HG03565 (cell line): ENCODE data around the gene PCDHA4.
"Not testable (repeated sequence)": the region's sequence is repeated elsewhere in the genome, so short reads cannot be mapped to it uniquely, and the experiment has no call there.

Source experiments
- ATAC-seq: cut with Tn5 transposase; IDR thresholded peaks from one replicate; pipeline ENCODE4 v1.9.1; 2021; ENCODE audit warnings: mild to moderate bottlenecking, moderate library complexity; ENCODE audit not compliant: unreplicated experiment

The PCDHA4 gene

GRCh38 chr5:140806834-140807775 lies at the start of gene PCDHA4:
TSS of gene PCDHA4 (plus strand) at chr5:140807068.
- no peak for ATAC-seq

- no peak for ATAC-seq
These were observed 42.5 kb upstream of the PCDHA4 start for GRCh38 chr5:140764177-140764973.

GRCh38 chr5:140767444-140767843 lies 39.4 kb upstream of the PCDHA4 start:
- ATAC-seq, result no peak

DNA sequence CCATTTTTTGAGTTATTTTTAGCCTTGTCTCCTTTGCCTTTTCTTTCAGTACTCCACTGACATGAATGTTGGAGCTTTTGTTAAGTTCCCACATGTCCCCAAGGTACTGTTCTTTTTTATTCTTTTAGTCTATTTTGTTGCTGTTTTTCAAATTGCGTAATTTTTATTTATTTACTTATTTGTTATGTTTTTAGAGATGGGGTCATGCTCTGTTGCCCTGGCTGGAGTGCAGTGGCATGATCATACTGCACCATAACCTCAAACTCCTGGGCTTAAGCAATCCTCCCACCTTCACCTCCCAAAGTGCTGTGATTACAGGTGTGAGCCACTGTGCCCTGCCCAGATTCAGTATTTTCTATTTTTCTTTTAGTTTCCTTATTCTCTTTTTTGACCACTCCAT lies 26.4 kb upstream of the PCDHA4 start:
- ATAC-seq, result no peak

DNA sequence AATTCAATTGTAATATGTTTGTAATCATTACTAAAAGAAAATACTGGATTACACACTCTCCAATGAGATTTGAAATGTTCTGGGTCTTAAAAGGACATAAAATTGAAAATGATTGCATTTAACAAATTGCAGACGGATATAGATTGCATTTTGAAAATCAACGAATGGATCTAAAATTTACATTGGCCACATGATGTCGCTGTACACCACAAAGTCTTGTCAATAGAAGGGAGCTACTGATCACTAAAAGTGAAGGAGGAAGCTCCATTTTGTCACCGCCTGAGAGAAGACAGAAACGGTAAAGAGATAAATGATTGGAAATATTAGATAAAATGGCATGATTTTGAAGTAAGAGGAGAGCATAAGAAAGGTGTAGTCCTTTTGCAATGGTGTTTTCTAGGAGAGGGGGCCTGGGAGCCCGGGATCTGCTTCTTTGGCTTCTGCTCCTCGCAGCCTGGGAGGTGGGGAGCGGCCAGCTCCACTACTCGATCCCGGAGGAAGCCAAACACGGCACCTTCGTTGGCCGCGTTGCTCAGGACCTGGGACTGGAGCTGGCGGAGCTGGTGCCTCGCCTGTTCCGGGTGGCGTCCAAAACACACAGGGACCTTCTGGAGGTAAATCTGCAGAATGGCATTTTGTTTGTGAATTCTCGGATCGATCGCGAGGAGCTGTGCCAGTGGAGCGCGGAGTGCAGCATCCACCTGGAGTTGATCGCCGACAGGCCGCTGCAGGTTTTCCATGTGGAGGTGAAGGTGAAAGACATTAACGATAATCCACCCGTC lies 20.8 kb upstream of the PCDHA4 start, which contains the start of gene PCDHA1:
Gene PCDHA1, plus strand, starts transcription at position 236 of the 782 bp plus-strand sequence.
- ATAC-seq, result no peak

DNA sequence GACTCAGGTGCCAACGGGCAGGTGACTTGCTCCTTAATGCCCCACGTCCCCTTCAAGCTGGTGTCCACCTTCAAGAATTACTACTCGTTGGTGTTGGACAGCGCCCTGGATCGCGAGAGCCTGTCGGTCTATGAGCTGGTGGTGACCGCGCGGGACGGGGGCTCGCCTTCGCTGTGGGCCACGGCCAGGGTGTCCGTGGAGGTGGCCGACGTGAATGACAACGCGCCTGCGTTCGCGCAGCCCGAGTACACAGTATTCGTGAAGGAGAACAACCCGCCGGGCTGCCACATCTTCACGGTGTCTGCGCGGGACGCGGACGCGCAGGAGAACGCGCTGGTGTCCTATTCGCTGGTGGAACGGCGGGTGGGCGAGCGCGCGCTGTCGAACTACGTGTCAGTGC lies 19.4 kb upstream of the PCDHA4 start:
- not testable (repeated sequence) for ATAC-seq

DNA sequence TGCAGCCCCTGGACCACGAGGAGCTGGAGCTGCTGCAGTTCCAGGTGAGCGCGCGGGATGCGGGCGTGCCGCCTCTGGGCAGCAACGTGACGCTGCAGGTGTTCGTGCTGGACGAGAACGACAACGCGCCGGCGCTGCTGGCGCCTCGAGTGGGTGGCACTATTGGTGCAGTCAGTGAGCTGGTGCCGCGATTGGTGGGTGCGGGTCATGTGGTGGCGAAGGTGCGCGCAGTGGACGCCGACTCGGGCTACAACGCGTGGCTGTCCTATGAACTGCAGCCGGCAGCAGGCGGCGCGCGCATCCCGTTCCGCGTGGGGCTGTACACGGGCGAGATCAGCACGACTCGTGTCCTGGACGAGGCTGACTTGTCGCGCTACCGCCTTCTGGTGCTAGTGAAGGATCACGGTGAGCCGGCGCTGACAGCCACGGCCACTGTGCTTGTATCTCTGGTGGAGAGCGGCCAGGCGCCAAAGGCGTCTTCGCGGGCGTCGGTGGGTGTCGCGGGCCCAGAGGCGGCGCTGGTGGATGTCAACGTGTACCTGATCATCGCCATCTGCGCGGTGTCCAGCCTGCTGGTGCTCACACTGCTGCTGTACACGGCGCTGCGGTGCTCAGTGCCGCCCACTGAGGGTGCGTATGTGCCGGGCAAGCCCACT lies 18.9 kb upstream of the PCDHA4 start:
- ATAC-seq, result not testable (repeated sequence)

DNA sequence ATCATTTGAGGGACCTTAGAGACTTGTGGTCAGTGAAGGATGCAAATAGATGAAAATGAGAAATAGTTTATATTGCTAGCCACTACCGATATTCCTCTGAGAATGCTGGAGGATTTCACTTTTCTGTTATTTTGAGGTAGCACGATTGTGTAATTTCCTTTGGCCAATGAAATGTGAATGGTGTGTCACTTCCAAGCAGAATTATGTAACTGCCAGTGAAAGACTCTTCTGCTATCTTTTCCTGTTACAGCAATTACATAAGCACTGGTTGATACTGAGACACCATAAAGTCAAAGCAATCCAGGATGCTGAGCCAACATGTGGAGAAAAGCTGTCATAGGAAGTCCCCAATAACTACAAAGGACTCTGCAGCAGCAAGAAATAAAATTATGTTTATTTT lies 15.8 kb upstream of the PCDHA4 start:
- no peak for ATAC-seq

- no peak for ATAC-seq
These were observed 12.1 kb upstream of the PCDHA4 start, which contains the start of gene PCDHA2 for GRCh38 chr5:140794595-140795258. TSS of gene PCDHA2 (plus strand) at chr5:140794852.

DNA sequence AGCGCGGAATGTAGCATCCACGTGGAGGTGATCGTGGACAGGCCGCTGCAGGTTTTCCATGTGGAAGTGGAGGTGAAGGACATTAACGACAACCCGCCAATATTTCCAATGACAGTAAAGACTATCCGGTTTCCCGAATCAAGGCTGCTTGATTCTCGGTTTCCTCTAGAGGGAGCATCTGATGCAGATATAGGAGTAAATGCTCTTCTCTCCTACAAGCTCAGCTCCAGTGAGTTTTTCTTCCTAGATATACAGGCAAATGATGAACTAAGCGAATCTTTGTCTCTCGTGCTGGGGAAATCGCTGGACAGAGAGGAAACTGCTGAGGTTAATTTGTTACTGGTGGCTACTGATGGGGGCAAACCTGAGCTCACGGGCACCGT lies 11.6 kb upstream of the PCDHA4 start:
- ATAC-seq, result no peak

GRCh38 chr5:140796072-140796717 lies 10.7 kb upstream of the PCDHA4 start:
- ATAC-seq, result not testable (repeated sequence)

GRCh38 chr5:140796718-140797095 lies 10.2 kb upstream of the PCDHA4 start:
- ATAC-seq, result no peak

DNA sequence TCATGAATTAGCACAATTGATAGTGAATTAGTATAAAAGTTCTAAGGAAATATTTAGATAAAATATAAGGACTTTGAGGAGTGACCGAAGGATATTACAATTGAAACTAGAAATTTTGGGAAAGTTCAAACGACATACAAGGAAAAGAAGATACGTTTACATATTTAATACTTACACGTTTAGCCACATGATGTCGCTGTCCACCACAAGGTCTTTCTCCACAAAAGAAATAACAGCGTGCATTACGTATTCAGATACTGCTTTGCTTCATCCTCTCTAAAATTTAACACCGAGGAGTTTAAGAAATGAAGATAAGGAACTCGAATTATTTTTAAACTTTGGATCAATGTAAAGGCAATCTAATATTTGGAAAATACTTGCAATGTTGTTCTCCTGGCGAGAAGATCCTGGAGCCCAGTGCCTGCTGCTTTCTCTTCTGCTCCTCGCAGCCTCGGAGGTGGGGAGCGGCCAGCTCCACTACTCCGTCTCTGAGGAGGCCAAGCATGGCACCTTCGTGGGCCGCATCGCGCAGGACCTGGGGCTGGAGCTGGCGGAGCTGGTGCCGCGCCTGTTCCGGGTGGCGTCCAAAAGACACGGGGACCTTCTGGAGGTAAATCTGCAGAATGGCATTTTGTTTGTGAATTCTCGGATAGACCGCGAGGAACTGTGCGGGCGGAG lies 5.9 kb upstream of the PCDHA4 start, which contains the start of gene PCDHA3:
Gene PCDHA3, plus strand, starts transcription at position 242 of the 678 bp plus-strand sequence.
- no peak for ATAC-seq

- ATAC-seq, result no peak
These were observed 5.4 kb upstream of the PCDHA4 start for GRCh38 chr5:140801494-140801841.

DNA sequence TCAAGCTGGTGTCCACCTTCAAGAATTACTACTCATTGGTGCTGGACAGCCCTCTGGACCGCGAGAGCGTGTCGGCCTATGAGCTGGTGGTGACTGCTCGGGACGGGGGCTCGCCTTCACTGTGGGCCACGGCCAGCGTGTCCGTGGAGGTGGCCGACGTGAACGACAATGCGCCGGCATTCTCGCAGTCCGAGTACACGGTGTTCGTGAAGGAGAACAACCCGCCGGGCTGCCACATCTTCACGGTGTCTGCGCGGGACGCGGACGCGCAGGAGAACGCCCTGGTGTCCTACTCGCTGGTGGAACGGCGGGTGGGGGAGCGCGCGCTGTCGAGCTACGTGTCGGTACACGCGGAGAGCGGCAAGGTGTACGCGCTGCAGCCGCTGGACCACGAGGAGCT lies 4.5 kb upstream of the PCDHA4 start:
- ATAC-seq, result not testable (repeated sequence)

- no peak for ATAC-seq
These were observed 4.0 kb upstream of the PCDHA4 start for GRCh38 chr5:140802781-140803271.

GRCh38 chr5:140808241-140808888 lies 1.5 kb downstream of the PCDHA4 start:
- ATAC-seq, result not testable (repeated sequence)

DNA sequence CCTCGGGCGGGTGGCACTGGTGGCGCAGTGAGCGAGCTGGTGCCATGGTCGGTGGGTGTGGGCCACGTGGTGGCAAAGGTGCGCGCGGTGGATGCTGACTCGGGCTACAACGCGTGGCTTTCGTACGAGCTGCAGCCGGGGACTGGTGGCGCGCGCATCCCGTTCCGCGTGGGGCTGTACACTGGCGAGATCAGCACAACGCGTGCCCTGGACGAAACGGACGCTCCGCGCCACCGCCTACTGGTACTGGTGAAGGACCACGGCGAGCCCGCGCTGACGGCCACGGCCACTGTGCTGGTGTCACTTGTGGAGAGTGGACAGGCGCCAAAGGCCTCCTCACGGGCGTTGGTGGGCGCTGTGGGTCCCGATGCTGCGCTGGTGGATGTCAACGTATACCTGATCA lies 2.0 kb downstream of the PCDHA4 start:
- ATAC-seq, result no peak
